ENCODE results near the gene G2E3.
"Not testable (repeated sequence)": the region's sequence is repeated elsewhere in the genome, so short reads cannot be mapped to it uniquely, and the experiment has no call there.

Gene G2E3

GRCh38 chr14:30607156-30607780 is 48.3 kb downstream of the G2E3 start:
- DNase-seq, result no peak

GRCh38 chr14:30608533-30609006 is 49.6 kb downstream of the G2E3 start:
- no peak for DNase-seq

GRCh38 chr14:30610787-30611343 is 51.9 kb downstream of the G2E3 start:
- no peak for DNase-seq

GRCh38 chr14:30614155-30614554 is 55.2 kb downstream of the G2E3 start:
- no peak for DNase-seq

- no peak for DNase-seq
Measured at GRCh38 chr14:30620178-30620577, 61.2 kb downstream of the G2E3 start.

GRCh38 chr14:30621354-30621939 is 62.5 kb downstream of the G2E3 start:
- no peak for DNase-seq

- peak; percentile 87 for DNase-seq
Measured at GRCh38 chr14:30621940-30622830, 63.2 kb downstream of the G2E3 start, which contains the start of gene SCFD1. Gene SCFD1, plus strand, starts transcription at chr14:30622319. Its CDS starts 20 bp downstream, at chr14:30622339.

- no peak for DNase-seq
Measured at GRCh38 chr14:30623412-30624131, 64.6 kb downstream of the G2E3 start.

GRCh38 chr14:30624132-30624423 is 65.1 kb downstream of the G2E3 start:
- no peak for DNase-seq

- no peak for DNase-seq
Measured at GRCh38 chr14:30625533-30625932, 66.6 kb downstream of the G2E3 start.

GRCh38 chr14:30629432-30629831 is 70.5 kb downstream of the G2E3 start:
- not testable (repeated sequence) for DNase-seq

GRCh38 chr14:30630248-30630647 is 71.3 kb downstream of the G2E3 start:
- DNase-seq, result no peak

GRCh38 chr14:30632730-30633129 is 73.8 kb downstream of the G2E3 start:
- no peak for DNase-seq

GRCh38 chr14:30638926-30639325 is 80.0 kb downstream of the G2E3 start:
- no peak for DNase-seq

- DNase-seq, result no peak
Measured at GRCh38 chr14:30641207-30641606, 82.2 kb downstream of the G2E3 start.

- DNase-seq, result not testable (repeated sequence)
Measured at GRCh38 chr14:30644462-30644861, 85.5 kb downstream of the G2E3 start.

- DNase-seq, result no peak
Measured at GRCh38 chr14:30645600-30645999, 86.6 kb downstream of the G2E3 start.

GRCh38 chr14:30648471-30648870 is 89.5 kb downstream of the G2E3 start:
- no peak for DNase-seq

- no peak for DNase-seq
Measured at GRCh38 chr14:30651937-30652336, 93.0 kb downstream of the G2E3 start.

GRCh38 chr14:30655124-30655523 is 96.2 kb downstream of the G2E3 start:
- no peak for DNase-seq

- DNase-seq, result no peak
Measured at GRCh38 chr14:30655658-30656057, 96.7 kb downstream of the G2E3 start.

GRCh38 chr14:30656190-30656632 is 97.3 kb downstream of the G2E3 start:
- DNase-seq, result no peak

GRCh38 chr14:30657050-30657449 is 98.1 kb downstream of the G2E3 start:
- no peak for DNase-seq
